HG02943 (cell line): ENCODE results near the gene ATAD3B.
"Not testable (repeated sequence)": the region's sequence is repeated elsewhere in the genome, so short reads cannot be mapped to it uniquely, and the experiment has no call there.

Experiments
- ATAC-seq: cut with Tn5 transposase; IDR thresholded peaks from one replicate; pipeline ENCODE4 v1.9.1; 2021; ENCODE audit warnings: mild to moderate bottlenecking, low read depth, moderate library complexity; ENCODE audit not compliant: unreplicated experiment

Gene ATAD3B

GRCh38 chr1:1432951-1433803 lies 38.4 kb upstream of the ATAD3B start:
- ATAC-seq, result no peak

- ATAC-seq, result no peak
These were observed 37.8 kb upstream of the ATAD3B start for GRCh38 chr1:1433804-1434130.

GRCh38 chr1:1434131-1434823 lies 37.3 kb upstream of the ATAD3B start:
- no peak for ATAC-seq

GRCh38 chr1:1434824-1435105 lies 36.8 kb upstream of the ATAD3B start:
- ATAC-seq, result no peak

GRCh38 chr1:1435106-1435903 lies 36.3 kb upstream of the ATAD3B start, which contains the start of gene VWA1:
TSS of gene VWA1 (plus strand) at chr1:1435690. CDS start at chr1:1435749, 59 bp downstream.
- no peak for ATAC-seq

- ATAC-seq, result no peak
These were observed 35.5 kb upstream of the ATAD3B start for GRCh38 chr1:1435911-1436629.

- ATAC-seq, result no peak
These were observed 34.9 kb upstream of the ATAD3B start for GRCh38 chr1:1436630-1437032.

- no peak for ATAC-seq
These were observed 34.3 kb upstream of the ATAD3B start for GRCh38 chr1:1437033-1437903.

- ATAC-seq, result peak; percentile 59
These were observed 33.6 kb upstream of the ATAD3B start for GRCh38 chr1:1437904-1438376.

- no peak for ATAC-seq
These were observed 32.8 kb upstream of the ATAD3B start for GRCh38 chr1:1438531-1439381.

GRCh38 chr1:1439546-1440261 lies 31.9 kb upstream of the ATAD3B start:
- ATAC-seq, result no peak

GRCh38 chr1:1440262-1441001 lies 31.1 kb upstream of the ATAD3B start:
- no peak for ATAC-seq

- ATAC-seq, result no peak
These were observed 30.3 kb upstream of the ATAD3B start for GRCh38 chr1:1441002-1441888.

GRCh38 chr1:1442069-1442770 lies 29.3 kb upstream of the ATAD3B start:
- ATAC-seq, result no peak

- not testable (repeated sequence) for ATAC-seq
These were observed 24.9 kb upstream of the ATAD3B start for GRCh38 chr1:1446631-1447030.
